Endodermal cell (in vitro differentiated cells): Measurements from ENCODE around the gene LIMS2. TPM values are rescaled to one million over a fixed set of nuclear protein-coding genes. Genes with fewer than 3 reads are reported as not detected.

Experiments
- DNase-seq: peaks from one replicate; pipeline ENCODE4 v3.0.0-alpha.2; 2017
- H3K27ac ChIP-seq: 2 replicates; pipeline ENCODE4 v1.5.1; 2013; ENCODE audit warnings: mild to moderate bottlenecking, low read depth, low read length, moderate library complexity
- H3K27me3 ChIP-seq: 2 replicates; pipeline ENCODE4 v1.6.1; 2013; ENCODE audit warnings: mild to moderate bottlenecking, low read length, moderate library complexity; ENCODE audit not compliant: insufficient read depth, control insufficient read depth, poor library complexity, severe bottlenecking
- H3K36me3 ChIP-seq: 2 replicates; pipeline ENCODE4 v1.7.0; 2013; ENCODE audit warnings: mild to moderate bottlenecking, low read length, moderate library complexity; ENCODE audit not compliant: control insufficient read depth, insufficient read depth
- H3K4me1 ChIP-seq: one replicate; pipeline ENCODE4 v1.7.0; 2013; ENCODE audit warnings: low read length; ENCODE audit not compliant: control insufficient read depth, insufficient read depth
- H3K4me3 ChIP-seq: 2 replicates; pipeline ENCODE4 v1.5.1; 2013; ENCODE audit warnings: mild to moderate bottlenecking, low read length, moderate library complexity
- H3K9ac ChIP-seq: 2 replicates; pipeline ENCODE4 v1.6.1; 2013; ENCODE audit warnings: mild to moderate bottlenecking, low read length, moderate library complexity; ENCODE audit not compliant: poor library complexity, severe bottlenecking; ENCODE audit errors: extremely low read depth
- H3K9me3 ChIP-seq: 2 replicates; pipeline ENCODE4 v1.6.1; 2013; ENCODE audit warnings: mild to moderate bottlenecking, low read length, moderate library complexity; ENCODE audit not compliant: control insufficient read depth
- H3K27ac Mint-ChIP-seq: 2 replicates; pipeline ENCODE4 v1.8.0; 2020; ENCODE audit warnings: mixed read lengths
- H3K27me3 Mint-ChIP-seq: 2 replicates; pipeline ENCODE4 v1.8.0; 2021; ENCODE audit warnings: mild to moderate bottlenecking, mixed read lengths; ENCODE audit not compliant: insufficient read depth
- H3K36me3 Mint-ChIP-seq: 2 replicates; pipeline ENCODE4 v1.8.0; 2020; ENCODE audit warnings: low read depth, mixed read lengths
- H3K4me1 Mint-ChIP-seq: 2 replicates; pipeline ENCODE4 v1.8.0; 2020; ENCODE audit warnings: mixed read lengths
- H3K4me3 Mint-ChIP-seq: 2 replicates; pipeline ENCODE4 v1.8.0; 2020; ENCODE audit warnings: mild to moderate bottlenecking, moderate library complexity, mixed read lengths
- H3K9me3 Mint-ChIP-seq: 2 replicates; pipeline ENCODE4 v1.8.0; 2020; ENCODE audit warnings: mild to moderate bottlenecking, mixed read lengths
- CTCF ChIP-seq: fragments of 200-600 bp; sonication (generic); conservative IDR thresholded peaks from 2 replicates; pipeline ENCODE4 v1.5.0; 2021; ENCODE audit warnings: antibody characterized with exemption, mild to moderate bottlenecking
- WGBS, 2 experiments: methylation state at CpG; one replicate each; pipeline versions ENCODE4 v1.1.5 to v1.1.7; 2013; ENCODE audit warnings: missing lambda C conversion rate in 2 of 2, mixed read lengths in 1 of 2; ENCODE audit not compliant: insufficient coverage in 1 of 2, insufficient read length in 1 of 2; 5-methylcytosine and 5-hydroxymethylcytosine counted together
- total RNA-seq, 2 donors: library from RNA; stranded (reverse); fragmentation: NEBNext Ultra II Directional in 1 of 2; extraction: Animal tissue kit (Norgen Biotek cat#: 25700) in 1 of 2; gene quantifications; 2 replicates in 1 of 2; 3 replicates in 1 of 2; pipeline ENCODE4 v1.2.1, GENCODE V29; 2021

Gene LIMS2
- total RNA-seq, 2 donors from 2014 or later: 3.9 to 9.8 TPM

DNA sequence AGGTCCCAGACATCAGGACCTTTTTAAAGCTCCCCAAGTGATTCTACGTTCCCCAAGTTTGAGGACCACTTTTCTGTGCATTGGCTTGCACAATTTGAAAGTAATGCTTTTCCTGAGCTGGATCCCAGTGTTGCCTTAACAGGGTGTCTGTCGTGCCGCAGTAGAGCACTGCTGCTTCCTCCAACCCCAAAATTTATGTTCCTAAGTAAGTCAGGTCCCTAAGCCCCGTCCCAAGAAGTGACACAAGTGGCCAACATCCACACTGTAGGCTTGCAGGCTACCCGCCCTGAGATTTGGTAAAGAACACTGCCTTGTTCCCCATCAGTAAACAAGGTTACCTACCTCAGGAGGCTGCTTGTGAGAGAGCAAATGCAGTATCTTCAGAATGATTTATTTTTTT is 28.0 kb upstream of the LIMS2 start:
- Histone ChIP-seq H3K27ac (no peak overlapping the region), H3K4me1 (peaks cover 3% of the 10 kb centered on the region), H3K36me3 (peaks cover 58% of the 10 kb centered on the region), H3K9me3 (no peaks in the 10 kb centered on the region), H3K27me3 (no peaks in the 10 kb centered on the region), H3K4me3 (peak overlapping the region; percentile 86), H3K9ac (no peak overlapping the region)
- Mint-ChIP-seq H3K27ac (no peak overlapping the region), H3K4me3 (no peak overlapping the region), H3K9me3 (no peaks in the 10 kb centered on the region), H3K36me3 (peaks cover 45% of the 10 kb centered on the region), H3K4me1 (peaks cover 16% of the 10 kb centered on the region), H3K27me3 (peaks cover 7% of the 10 kb centered on the region)
- WGBS, 2 experiments: 92 to 97% methylated on average over 5 of the region's 5 CpGs
- no peak for DNase-seq
- no peak for TF ChIP-seq CTCF

DNA sequence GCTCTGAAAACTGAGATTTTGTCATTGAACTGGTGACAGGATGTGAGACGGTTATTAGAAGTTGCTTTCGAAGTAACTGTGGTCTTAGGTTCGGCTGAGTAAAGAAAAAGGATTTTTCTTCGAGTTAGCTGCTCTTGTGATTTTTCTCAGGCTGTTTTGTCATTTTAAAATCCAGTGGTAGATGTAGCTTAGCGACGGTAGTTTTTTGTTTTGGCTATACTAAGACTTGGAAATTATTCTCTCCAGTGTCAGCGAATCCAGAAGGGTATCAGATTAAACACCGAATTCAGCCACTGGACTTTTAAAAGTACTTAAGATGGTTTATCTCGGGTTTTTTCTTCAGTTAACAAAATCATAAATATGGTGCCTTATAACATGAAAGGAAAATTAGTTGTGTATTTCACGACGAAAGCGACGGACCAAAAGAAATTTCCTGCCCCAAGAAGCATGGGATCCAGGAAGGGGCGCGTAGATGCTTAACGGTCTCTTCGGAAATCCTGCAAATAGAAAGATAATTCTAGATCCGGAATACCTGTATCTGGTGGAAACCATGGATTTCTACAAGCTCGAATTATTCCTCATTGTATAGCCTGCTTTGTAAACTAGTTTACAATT is 27.2 kb upstream of the LIMS2 start:
- H3K27ac Mint-ChIP-seq: peak overlapping the region; percentile 87
- no peak for DNase-seq
- Histone ChIP-seq H3K9ac (peak overlapping the region; percentile 82), H3K9me3 (no peaks in the 10 kb centered on the region), H3K4me3 (peak overlapping the region; percentile 86), H3K36me3 (peaks cover 50% of the 10 kb centered on the region), H3K27ac (peak overlapping the region; percentile 92), H3K27me3 (no peaks in the 10 kb centered on the region), H3K4me1 (peaks cover 3% of the 10 kb centered on the region)
- H3K27me3 Mint-ChIP-seq: peaks cover 8% of the 10 kb centered on the region
- peaks cover 37% of the 10 kb centered on the region for H3K36me3 Mint-ChIP-seq
- H3K4me3 Mint-ChIP-seq: peak overlapping the region; percentile 72
- H3K9me3 Mint-ChIP-seq: no peaks in the 10 kb centered on the region
- TF ChIP-seq CTCF: no peak
- peaks cover 16% of the 10 kb centered on the region for H3K4me1 Mint-ChIP-seq
- 74 to 85% methylated on average over 14 to 19 of the region's 19 CpGs for WGBS, 2 experiments

DNA sequence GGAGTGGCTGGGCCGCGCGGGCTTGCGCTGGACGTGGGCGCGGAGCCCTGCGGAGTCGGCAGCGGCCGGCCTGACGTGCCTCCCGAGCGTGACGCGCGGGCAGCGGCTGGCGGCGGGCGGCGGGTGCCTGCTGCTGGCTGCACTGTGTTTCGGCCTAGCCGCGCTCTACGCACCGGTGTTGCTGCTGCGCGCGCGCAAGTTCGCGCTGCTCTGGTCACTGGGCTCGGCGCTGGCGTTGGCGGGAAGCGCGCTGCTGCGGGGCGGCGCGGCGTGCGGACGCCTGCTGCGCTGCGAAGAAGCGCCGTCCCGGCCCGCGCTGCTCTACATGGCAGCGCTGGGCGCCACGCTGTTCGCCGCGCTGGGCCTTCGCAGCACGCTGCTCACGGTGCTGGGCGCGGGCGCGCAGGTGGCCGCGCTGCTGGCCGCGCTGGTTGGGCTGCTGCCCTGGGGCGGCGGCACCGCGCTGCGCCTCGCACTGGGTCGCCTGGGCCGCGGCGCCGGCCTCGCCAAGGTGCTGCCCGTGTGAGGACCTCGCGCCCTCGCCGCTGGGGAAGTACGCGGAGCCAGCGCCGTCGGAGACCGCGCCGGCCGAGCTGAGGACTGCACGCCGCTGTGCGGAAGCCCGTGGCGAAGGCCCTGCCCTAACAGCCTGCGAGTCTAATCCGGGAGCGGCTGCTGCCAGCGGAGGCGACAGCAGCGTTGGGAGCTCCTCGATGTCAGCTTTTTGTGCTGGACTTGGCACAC is 26.5 kb upstream of the LIMS2 start:
- 1% methylated on average over 28 to 108 of the region's 108 CpGs for WGBS, 2 experiments
- peak; percentile 53 for TF ChIP-seq CTCF

More for the DNA sequence above, 26.5 kb upstream of the LIMS2 start:
- Histone ChIP-seq H3K9me3 (no peaks in the 10 kb centered on the region), H3K4me3 (peak overlapping the region; percentile 86), H3K27ac (peak overlapping the region; percentile 92), H3K4me1 (peaks cover 3% of the 10 kb centered on the region), H3K36me3 (peaks cover 45% of the 10 kb centered on the region), H3K9ac (peak overlapping the region; percentile 82), H3K27me3 (no peaks in the 10 kb centered on the region)
- H3K27me3 Mint-ChIP-seq: peaks cover 8% of the 10 kb centered on the region
- DNase-seq: peak; percentile 92
- H3K27ac Mint-ChIP-seq: peak overlapping the region; percentile 87
- peaks cover 34% of the 10 kb centered on the region for H3K36me3 Mint-ChIP-seq
- H3K4me1 Mint-ChIP-seq: peaks cover 16% of the 10 kb centered on the region
- H3K4me3 Mint-ChIP-seq: peak overlapping the region; percentile 72
- no peaks in the 10 kb centered on the region for H3K9me3 Mint-ChIP-seq
